Neural cell (in vitro differentiated cells): ENCODE results near the gene KCTD11. TPM values are rescaled to one million over a fixed set of nuclear protein-coding genes. Genes with fewer than 3 reads are reported as not detected.
"Not testable (repeated sequence)": the region's sequence is repeated elsewhere in the genome, so short reads cannot be mapped to it uniquely, and the experiment has no call there.

ENCODE experiments used
- H2AFZ ChIP-seq: fragments of 200-600, 300-800 bp; sonication (generic), shearing (Covaris generic); 2 replicates; pipeline ENCODE4 v1.6.0; 2014; ENCODE audit warnings: low read depth, mild to moderate bottlenecking, antibody characterized with exemption, low read length, moderate library complexity
- H3F3A ChIP-seq: fragments of 200-600 bp; shearing (Covaris generic); 2 replicates; pipeline ENCODE4 v1.6.1; 2016; ENCODE audit warnings: mild to moderate bottlenecking, moderate library complexity, mixed read lengths, antibody characterized with exemption, low read length; ENCODE audit not compliant: insufficient read depth, poor library complexity, severe bottlenecking
- H3K27ac ChIP-seq: fragments of 200-600, 300-800 bp; sonication (generic), shearing (Covaris generic); 2 replicates; pipeline ENCODE4 v1.5.1; 2014; ENCODE audit warnings: mild to moderate bottlenecking, low read length, moderate library complexity
- H3K27me3 ChIP-seq: fragments of 300-800, 200-600 bp; sonication (generic), shearing (Covaris generic); 2 replicates; pipeline ENCODE4 v1.6.0; 2014; ENCODE audit warnings: mild to moderate bottlenecking, low read depth, low read length, moderate library complexity; ENCODE audit not compliant: insufficient read depth
- H3K36me3 ChIP-seq: fragments of 300-800, 200-600 bp; sonication (generic), shearing (Covaris generic); 2 replicates; pipeline ENCODE4 v1.5.1; 2014; ENCODE audit warnings: mild to moderate bottlenecking, antibody characterized with exemption, low read length, moderate library complexity; ENCODE audit not compliant: insufficient read depth
- H3K4me2 ChIP-seq: fragments of 300-800, 200-600 bp; sonication (generic), shearing (Covaris generic); 2 replicates; pipeline ENCODE4 v1.6.0; 2014; ENCODE audit warnings: mild to moderate bottlenecking, low read length
- H3K4me3 ChIP-seq: fragments of 300-800, 200-600 bp; sonication (generic), shearing (Covaris generic); 2 replicates; pipeline ENCODE4 v1.5.1; 2014; ENCODE audit warnings: mild to moderate bottlenecking, low read length, moderate library complexity
- H3K79me2 ChIP-seq: fragments of 200-600 bp; shearing (Covaris generic); replicated peaks from 2 replicates; pipeline ENCODE4 v1.6.0; 2014; ENCODE audit warnings: mild to moderate bottlenecking, low read length, moderate library complexity; ENCODE audit not compliant: insufficient read depth
- H3K9ac ChIP-seq: fragments of 300-800, 200-600 bp; sonication (generic), shearing (Covaris generic); 2 replicates; pipeline ENCODE4 v1.6.1; 2016; ENCODE audit warnings: mild to moderate bottlenecking, low read length, mixed read lengths
- H3K9me2 ChIP-seq: fragments of 200-600 bp; shearing (Covaris generic); 2 replicates; pipeline ENCODE4 v1.6.1; 2016; ENCODE audit warnings: mild to moderate bottlenecking, low read length, mixed read lengths; ENCODE audit not compliant: insufficient read depth
- H3K9me3 ChIP-seq: fragments of 200-600, 300-800 bp; sonication (generic), shearing (Covaris generic); 2 replicates; pipeline ENCODE4 v1.6.1; 2016; ENCODE audit warnings: mild to moderate bottlenecking, mixed run types, low read length, moderate library complexity, mixed read lengths
- H4K20me1 ChIP-seq: fragments of 200-600 bp; shearing (Covaris generic); 2 replicates; pipeline ENCODE4 v1.6.1; 2016; ENCODE audit warnings: mild to moderate bottlenecking, mixed run types; ENCODE audit not compliant: insufficient read depth
- CTCF ChIP-seq: fragments of 450-650 bp; IDR thresholded peaks from 2 replicates; pipeline ENCODE4 v1.5.1; 2014; ENCODE audit warnings: antibody characterized with exemption, mild to moderate bottlenecking, moderate library complexity; ENCODE audit not compliant: poor library complexity, severe bottlenecking
- EP300 ChIP-seq: fragments of 450-650 bp; conservative IDR thresholded peaks from 2 replicates; pipeline ENCODE4 v1.6.1; 2014; ENCODE audit warnings: antibody characterized with exemption, mild to moderate bottlenecking, moderate library complexity; ENCODE audit not compliant: poor library complexity, severe bottlenecking
- EZH2 ChIP-seq: fragments of 200-600, 300-800 bp; shearing (Covaris generic), sonication (generic); IDR thresholded peaks from 2 replicates; pipeline ENCODE4 v1.6.1; 2014; ENCODE audit warnings: antibody characterized with exemption, low read length, borderline replicate concordance, mild to moderate bottlenecking; ENCODE audit not compliant: insufficient read depth, poor library complexity, severe bottlenecking
- MXI1 ChIP-seq: fragments of 450-650 bp; conservative IDR thresholded peaks from 2 replicates; pipeline ENCODE4 v1.6.1; 2014; ENCODE audit warnings: antibody characterized with exemption, mild to moderate bottlenecking; ENCODE audit not compliant: poor library complexity, severe bottlenecking
- POLR2AphosphoS5 ChIP-seq: IDR thresholded peaks from 2 replicates; pipeline ENCODE4 v1.6.1; 2012
- RAD21 ChIP-seq: fragments of 450-650 bp; conservative IDR thresholded peaks from 2 replicates; pipeline ENCODE4 v1.6.1; 2014; ENCODE audit warnings: antibody characterized with exemption, mild to moderate bottlenecking, moderate library complexity
- REST ChIP-seq: IDR thresholded peaks from 2 replicates; pipeline ENCODE4 v1.6.1; 2012; ENCODE audit warnings: borderline replicate concordance
- SMC3 ChIP-seq: fragments of 450-650 bp; conservative IDR thresholded peaks from 2 replicates; pipeline ENCODE4 v1.6.1; 2014; ENCODE audit warnings: antibody characterized with exemption, mild to moderate bottlenecking, moderate library complexity; ENCODE audit not compliant: poor library complexity
- TAF1 ChIP-seq: IDR thresholded peaks from 2 replicates; pipeline ENCODE4 v1.6.1; 2012; ENCODE audit warnings: low read depth
- polyA plus RNA-seq: library from polyadenylated mRNA; depleted of rRNA; stranded (reverse); fragments of >200 nt; gene quantifications from 2 replicates; pipeline ENCODE4 v1.2.3, GENCODE V29; 2014

KCTD11 gene
- polyA plus RNA-seq, 1 donor from 2014 or later: 2.8 TPM

GRCh38 chr17:7363311-7363710, 11.3 kb downstream of the KCTD11 start:
- H4K20me1 ChIP-seq: no peaks in the 10 kb centered on the region
- no peak overlapping the region for H3K4me3 ChIP-seq
- no peak overlapping the region for H3K4me2 ChIP-seq
- H3K27ac ChIP-seq: no peak overlapping the region
- H3K9ac ChIP-seq: no peak overlapping the region
- H3F3A ChIP-seq: no peaks in the 10 kb centered on the region
- H3K27me3 ChIP-seq: no peaks in the 10 kb centered on the region
- H3K36me3 ChIP-seq: no peaks in the 10 kb centered on the region
- H2AFZ ChIP-seq: no peak overlapping the region
- H3K79me2 ChIP-seq: no peaks in the 10 kb centered on the region
- no peak for TF ChIP-seq EZH2
- no peak for TF ChIP-seq MXI1
- TF ChIP-seq REST: no peak
- no peak for TF ChIP-seq TAF1
- H3K9me2 ChIP-seq: no peaks in the 10 kb centered on the region
- no peaks in the 10 kb centered on the region for H3K9me3 ChIP-seq

GRCh38 chr17:7365963-7366362, 14.0 kb downstream of the KCTD11 start:
- H3K27me3 ChIP-seq, H3K79me2 ChIP-seq, H3K9ac ChIP-seq, H3K4me3 ChIP-seq, H3K36me3 ChIP-seq, H2AFZ ChIP-seq, H3K4me2 ChIP-seq, H4K20me1 ChIP-seq, H3K9me3 ChIP-seq, H3K27ac ChIP-seq, H3K9me2 ChIP-seq, H3F3A ChIP-seq: not testable (repeated sequence)

- no peak for TF ChIP-seq SMC3
- no peak for TF ChIP-seq POLR2AphosphoS5
- TF ChIP-seq CTCF: no peak
- no peak for TF ChIP-seq REST
- no peak for TF ChIP-seq MXI1
- TF ChIP-seq RAD21: no peak
- TF ChIP-seq EP300: no peak
- TF ChIP-seq TAF1: no peak
- TF ChIP-seq EZH2: no peak
- H4K20me1 ChIP-seq: no peaks in the 10 kb centered on the region
- no peak overlapping the region for H3K4me3 ChIP-seq
- no peaks in the 10 kb centered on the region for H3K9me3 ChIP-seq
- H3K9ac ChIP-seq: no peak overlapping the region
- H3K27me3 ChIP-seq: no peaks in the 10 kb centered on the region
- no peaks in the 10 kb centered on the region for H3F3A ChIP-seq
- no peak overlapping the region for H3K4me2 ChIP-seq
- no peak overlapping the region for H2AFZ ChIP-seq
- no peaks in the 10 kb centered on the region for H3K79me2 ChIP-seq
- no peaks in the 10 kb centered on the region for H3K36me3 ChIP-seq
- H3K9me2 ChIP-seq: no peaks in the 10 kb centered on the region
- H3K27ac ChIP-seq: no peak overlapping the region
Observed at GRCh38 chr17:7367083-7367482, 15.1 kb downstream of the KCTD11 start.
